ENCODE results near the gene SLC25A45. TPM values are rescaled to one million over a fixed set of nuclear protein-coding genes. Genes with fewer than 3 reads are reported as not detected.
"Not testable (repeated sequence)": the region's sequence is repeated elsewhere in the genome, so short reads cannot be mapped to it uniquely, and the experiment has no call there.

SLC25A45 gene
- total RNA-seq, 1 experiment from 2014 or later: 8.5 TPM

DNA sequence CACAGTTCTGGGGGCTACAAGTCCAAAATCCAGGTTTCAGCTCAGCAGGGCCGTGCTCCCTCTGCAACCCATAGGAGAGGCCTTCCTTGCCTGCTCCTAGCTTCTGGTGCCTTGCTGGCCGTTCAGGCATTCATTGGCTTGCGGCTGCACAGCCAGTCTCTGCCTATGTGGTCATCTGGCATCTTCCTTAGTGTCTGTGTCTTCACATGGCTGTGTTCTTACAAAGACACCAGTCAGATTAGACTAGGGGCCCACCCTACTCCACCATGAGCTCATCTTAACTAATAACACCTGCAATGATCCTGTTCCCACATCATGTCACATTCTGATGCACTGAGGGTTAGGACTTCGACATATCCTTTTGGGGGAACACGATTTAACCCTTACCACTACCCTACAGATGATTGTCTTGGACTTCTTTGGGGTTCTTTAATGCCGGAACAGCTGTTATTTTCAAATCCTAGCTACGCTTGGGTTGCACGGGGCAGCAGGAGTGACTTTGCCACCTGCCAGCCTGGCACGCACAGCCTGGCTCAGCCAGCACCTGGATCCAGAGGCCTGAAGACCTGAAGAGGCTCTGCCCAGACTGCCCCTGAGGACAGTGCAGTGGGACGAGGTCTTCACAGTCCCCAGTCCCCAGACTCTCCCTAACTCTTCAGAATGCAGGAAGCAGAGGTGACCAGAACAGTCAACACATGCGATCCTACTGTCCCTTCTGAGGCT is 32.5 kb upstream of the SLC25A45 start:
- no peaks in the 10 kb centered on the region for H3K9me3 ChIP-seq
- CTCF ChIA-PET: interaction anchor here (0.7 to 2.6 kb wide), 6 partner anchors 34 to 97 kb away, joined by 3 to 27 read pairs (median 7); no protein-coding TSS in a partner anchor
- BruUV-seq (replicated peaks): no TSS peak
- no peak overlapping the region for H3K27ac Mint-ChIP-seq (ENCODE audit: unreplicated experiment)
- no peaks in the 10 kb centered on the region for H3K9me3 Mint-ChIP-seq (ENCODE audit: unreplicated experiment)
- POLR2A ChIA-PET: interaction anchor here (0.6 to 1.0 kb wide), 3 partner anchors 18 to 87 kb away, joined by 3 to 5 read pairs (median 3); no protein-coding TSS in a partner anchor
- no peaks in the 10 kb centered on the region; the same call in 1 of the 2 replicates for H3K36me3 ChIP-seq (ENCODE audit: control insufficient read depth, insufficient read depth, low read length)
- TF ChIP-seq, protein P1, sequence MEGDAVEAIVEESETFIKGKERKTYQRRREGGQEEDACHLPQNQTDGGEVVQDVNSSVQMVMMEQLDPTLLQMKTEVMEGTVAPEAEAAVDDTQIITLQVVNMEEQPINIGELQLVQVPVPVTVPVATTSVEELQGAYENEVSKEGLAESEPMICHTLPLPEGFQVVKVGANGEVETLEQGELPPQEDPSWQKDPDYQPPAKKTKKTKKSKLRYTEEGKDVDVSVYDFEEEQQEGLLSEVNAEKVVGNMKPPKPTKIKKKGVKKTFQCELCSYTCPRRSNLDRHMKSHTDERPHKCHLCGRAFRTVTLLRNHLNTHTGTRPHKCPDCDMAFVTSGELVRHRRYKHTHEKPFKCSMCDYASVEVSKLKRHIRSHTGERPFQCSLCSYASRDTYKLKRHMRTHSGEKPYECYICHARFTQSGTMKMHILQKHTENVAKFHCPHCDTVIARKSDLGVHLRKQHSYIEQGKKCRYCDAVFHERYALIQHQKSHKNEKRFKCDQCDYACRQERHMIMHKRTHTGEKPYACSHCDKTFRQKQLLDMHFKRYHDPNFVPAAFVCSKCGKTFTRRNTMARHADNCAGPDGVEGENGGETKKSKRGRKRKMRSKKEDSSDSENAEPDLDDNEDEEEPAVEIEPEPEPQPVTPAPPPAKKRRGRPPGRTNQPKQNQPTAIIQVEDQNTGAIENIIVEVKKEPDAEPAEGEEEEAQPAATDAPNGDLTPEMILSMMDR (IDR thresholded peaks at IDR 0.05; ENCODE audit: insufficient read depth in 1 of 2, low read depth in 1 of 2, low read length in 1 of 2, severe bottlenecking in 1 of 2, unreplicated experiment in 1 of 2): no peak
- no peaks in the 10 kb centered on the region for H3K27me3 ChIP-seq (replicated peaks; ENCODE audit: control insufficient read depth, insufficient read depth, low read length)
- no peak overlapping the region for H3K4me3 ChIP-seq (ENCODE audit: low read depth, low read length)
- intact Hi-C loops (cut with micrococcal nuclease; ENCODE audit: unreplicated experiment): loop anchor here (5.0 kb wide), 1 partner anchor 138 kb away; no protein-coding TSS in a partner anchor
- H3K4me3 Mint-ChIP-seq (ENCODE audit: unreplicated experiment): no peak overlapping the region
- H3K36me3 Mint-ChIP-seq (ENCODE audit: insufficient read depth, unreplicated experiment): peaks cover 47% of the 10 kb centered on the region
- H3K4me1 Mint-ChIP-seq (ENCODE audit: low read depth, unreplicated experiment): peaks cover 37% of the 10 kb centered on the region
- H3K27me3 Mint-ChIP-seq (ENCODE audit: insufficient read depth, unreplicated experiment): no peaks in the 10 kb centered on the region
- H3K4me1 ChIP-seq: peaks cover 38% of the 10 kb centered on the region
- peak in 1 of 2 experiments; percentile 35 for DNase-seq

DNA sequence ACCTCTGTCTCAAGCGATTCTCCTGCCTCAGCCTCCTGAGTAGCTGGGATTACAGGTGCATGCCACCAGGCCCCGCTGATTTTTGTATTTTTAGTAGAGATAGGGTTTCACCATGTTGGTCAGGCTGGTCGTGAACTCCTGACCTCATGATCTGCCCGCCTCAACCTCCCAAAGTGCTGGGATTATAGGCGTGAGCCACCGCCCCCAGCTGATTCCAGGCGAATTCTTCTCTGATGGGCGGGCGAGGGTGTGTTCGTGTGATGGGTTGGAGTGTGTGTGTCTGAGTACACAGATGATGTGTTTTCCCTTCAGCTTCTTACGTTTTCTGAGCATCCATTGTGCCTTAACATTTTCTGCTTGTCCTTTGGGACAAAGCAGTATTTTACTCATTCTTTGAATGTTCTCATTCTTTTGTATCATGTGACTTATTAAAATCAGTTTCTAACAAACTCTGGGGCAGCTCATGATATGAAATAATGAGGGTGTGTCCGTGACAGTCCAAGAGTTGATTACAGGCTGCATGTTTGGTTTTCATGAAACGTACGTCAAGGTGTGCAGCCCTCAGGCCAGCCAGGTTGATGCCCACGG is 30.7 kb upstream of the SLC25A45 start:
- H3K4me3 Mint-ChIP-seq (ENCODE audit: unreplicated experiment); H3K36me3 ChIP-seq (ENCODE audit: control insufficient read depth, insufficient read depth, low read length); H3K27me3 Mint-ChIP-seq (ENCODE audit: insufficient read depth, unreplicated experiment); intact Hi-C loops (cut with micrococcal nuclease; ENCODE audit: unreplicated experiment); H3K4me3 ChIP-seq (ENCODE audit: low read depth, low read length); H3K27ac Mint-ChIP-seq (ENCODE audit: unreplicated experiment); H3K27me3 ChIP-seq (replicated peaks; ENCODE audit: control insufficient read depth, insufficient read depth, low read length); POLR2A ChIA-PET; H3K9me3 ChIP-seq; CTCF ChIA-PET; H3K9me3 Mint-ChIP-seq (ENCODE audit: unreplicated experiment): not testable (repeated sequence)
- peaks cover 55% of the 10 kb centered on the region for H3K36me3 Mint-ChIP-seq (ENCODE audit: insufficient read depth, unreplicated experiment)
- H3K4me1 ChIP-seq: peaks cover 26% of the 10 kb centered on the region
- BruUV-seq (replicated peaks): TSS peak; percentile 7
- peaks cover 25% of the 10 kb centered on the region for H3K4me1 Mint-ChIP-seq (ENCODE audit: low read depth, unreplicated experiment)
- peak in 1 of 2 experiments; percentile 17 for DNase-seq

DNA sequence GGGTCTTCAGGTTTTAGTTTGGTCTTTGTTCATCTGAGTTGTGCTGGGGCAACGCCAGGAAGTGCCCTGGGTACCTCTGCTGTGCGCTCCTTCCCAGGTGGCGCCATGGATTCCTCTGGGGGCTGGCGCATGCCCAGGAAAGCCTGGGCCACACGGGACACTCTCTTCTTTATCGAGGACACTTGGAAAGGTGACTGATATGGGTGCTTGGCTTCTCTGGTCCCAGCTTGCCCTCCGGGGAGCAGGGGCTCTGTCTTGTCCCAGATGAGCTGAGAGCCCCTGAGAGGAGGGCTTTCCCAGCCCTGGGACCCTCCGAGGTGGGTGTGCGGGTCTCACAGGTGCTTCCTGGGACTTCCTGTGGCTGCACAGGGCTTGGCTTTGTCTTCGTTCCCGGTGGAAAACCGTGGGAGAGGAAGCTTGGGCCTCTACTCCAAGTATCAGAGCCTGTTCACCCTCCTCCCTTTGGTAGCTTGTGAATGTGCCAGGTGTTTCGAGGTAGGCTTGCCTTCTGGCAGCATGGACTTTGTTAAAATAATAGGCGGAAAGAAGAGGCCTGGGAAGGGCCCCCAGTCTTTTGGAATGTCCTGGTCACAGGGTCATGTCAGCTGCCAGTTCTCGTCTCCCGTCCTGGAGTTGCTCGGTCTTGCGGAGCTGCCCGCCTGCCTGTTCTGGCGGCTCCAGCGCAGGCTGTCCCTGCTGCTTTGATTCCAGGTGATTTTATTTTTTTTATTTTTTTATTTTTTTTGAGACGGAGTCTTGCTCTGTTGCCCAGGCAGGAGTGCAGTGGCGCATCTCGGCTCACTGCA is 30.0 kb upstream of the SLC25A45 start:
- no peaks in the 10 kb centered on the region; the same call in none of the 2 replicates for H3K36me3 ChIP-seq (ENCODE audit: control insufficient read depth, insufficient read depth, low read length)
- no peaks in the 10 kb centered on the region for H3K27me3 ChIP-seq (replicated peaks; ENCODE audit: control insufficient read depth, insufficient read depth, low read length)
- peak in 1 of 2 experiments; percentile 33 for DNase-seq
- peaks cover 19% of the 10 kb centered on the region for H3K4me1 ChIP-seq
- no peaks in the 10 kb centered on the region for H3K27me3 Mint-ChIP-seq (ENCODE audit: insufficient read depth, unreplicated experiment)
- H3K4me3 Mint-ChIP-seq (ENCODE audit: unreplicated experiment): no peak overlapping the region
- H3K36me3 Mint-ChIP-seq (ENCODE audit: insufficient read depth, unreplicated experiment): peaks cover 57% of the 10 kb centered on the region
- TF ChIP-seq, protein P1 (IDR thresholded peaks at IDR 0.05; ENCODE audit: insufficient read depth in 1 of 2, low read depth in 1 of 2, low read length in 1 of 2, severe bottlenecking in 1 of 2, unreplicated experiment in 1 of 2): no peak
- peaks cover 19% of the 10 kb centered on the region for H3K4me1 Mint-ChIP-seq (ENCODE audit: low read depth, unreplicated experiment)
- intact Hi-C loops (cut with micrococcal nuclease; ENCODE audit: unreplicated experiment): no loop called here
- CTCF ChIA-PET: no interaction called here
- peak overlapping the region; percentile 17 for H3K27ac Mint-ChIP-seq (ENCODE audit: unreplicated experiment)
- POLR2A ChIA-PET: interaction anchor here (0.6 kb wide), 1 partner anchor 22 kb away, joined by 6 read pairs; no protein-coding TSS in a partner anchor
- H3K4me3 ChIP-seq (ENCODE audit: low read depth, low read length): no peak overlapping the region
- no peaks in the 10 kb centered on the region for H3K9me3 Mint-ChIP-seq (ENCODE audit: unreplicated experiment)
- no TSS peak for BruUV-seq (replicated peaks)
- H3K9me3 ChIP-seq: no peaks in the 10 kb centered on the region
